A549 (cell line): ENCODE data around the gene TMEM185B.

ENCODE experiments used
- CBX2 ChIP-seq: fragments of 200-600 bp; sonication (generic); IDR thresholded peaks from 2 replicates; pipeline ENCODE4 v1.6.1; 2016; ENCODE audit warnings: low read depth, mild to moderate bottlenecking, borderline replicate concordance
- CTCF ChIP-seq: fragments of >200 bp; sonication (Bioruptor Twin); formaldehyde crosslinking; IDR thresholded peaks from 3 replicates; pipeline ENCODE4 v1.5.1; 2016
- EP300 ChIP-seq, 2 experiments: fragments of >200 bp; sonication (Bioruptor Twin); formaldehyde crosslinking; IDR thresholded peaks; 2 replicates in 1 of 2; 3 replicates in 1 of 2; pipeline ENCODE4 v1.6.1; 2016 to 2017
- JUN ChIP-seq, 2 experiments: fragments of >200 bp; sonication (Bioruptor Twin); formaldehyde crosslinking; IDR thresholded peaks; 2 replicates in 1 of 2; 3 replicates in 1 of 2; pipeline ENCODE4 v1.6.1; 2016 to 2017
- NFE2L2 ChIP-seq: fragments of 150-350 bp; conservative IDR thresholded peaks from 2 replicates; pipeline ENCODE4 v1.6.1; 2014; ENCODE audit warnings: low read length
- POLR2A ChIP-seq: IDR thresholded peaks from 2 replicates; pipeline ENCODE4 v1.6.1; 2012; ENCODE audit warnings: mild to moderate bottlenecking, low read length
- RAD21 ChIP-seq, 2 experiments: fragments of >200 bp in 1 of 2; sonication (Bioruptor Twin) in 1 of 2; formaldehyde crosslinking in 1 of 2; IDR thresholded peaks in 1 of 2; conservative IDR thresholded peaks in 1 of 2; 2 replicates in 1 of 2; 3 replicates in 1 of 2; pipeline ENCODE4 v1.6.1; 2012 to 2018; ENCODE audit warnings: inconsistent platforms in 1 of 2
- USF2 ChIP-seq: fragments of 450-650 bp; IDR thresholded peaks from 2 replicates; pipeline ENCODE4 v1.6.1; 2014; ENCODE audit warnings: antibody characterized with exemption
- ZSCAN20 ChIP-seq: fragments of 250-450 bp; sonication (Bioruptor Pico); IDR thresholded peaks from 2 replicates; pipeline ENCODE4 v1.8.0; 2022; ENCODE audit warnings: mild to moderate bottlenecking, moderate library complexity

- TF ChIP-seq CTCF (no peak), POLR2A (no peak), JUN (IDR thresholded peaks at IDR 0.05) (no peak), ZSCAN20 (CRISPR knock-in tag) (no peak), RAD21 (conservative IDR thresholded peaks at IDR 0.05 in 1 of 2, IDR thresholded peaks at IDR 0.05 in 1 of 2) (no peak), EP300 (IDR thresholded peaks at IDR 0.05) (no peak), CBX2 (no peak), USF2 (no peak), NFE2L2 (no peak)
These were observed 3.9 kb downstream of the TMEM185B start for GRCh38 chr2:120219291-120219690.
